GM21515 (cell line): ENCODE measurements around the gene RNF175.
"Not testable (repeated sequence)": the region's sequence is repeated elsewhere in the genome, so short reads cannot be mapped to it uniquely, and the experiment has no call there.

ENCODE experiments used
- ATAC-seq: cut with Tn5 transposase; IDR thresholded peaks from one replicate; pipeline ENCODE4 v1.9.1; 2021; ENCODE audit not compliant: unreplicated experiment

RNF175 gene

GRCh38 chr4:153684182-153684970 is 75.4 kb downstream of the RNF175 start, which contains the start of gene TLR2:
TSS of gene TLR2 (plus strand) at chr4:153684280. CDS start at chr4:153702908, 18,628 bp downstream.
- peak; percentile 79 for ATAC-seq

- ATAC-seq = no peak
These were observed 76.1 kb downstream of the RNF175 start for GRCh38 chr4:153683763-153684181.

- ATAC-seq = no peak
These were observed 80.3 kb downstream of the RNF175 start for GRCh38 chr4:153679486-153679885.

- ATAC-seq = no peak
These were observed 82.8 kb downstream of the RNF175 start for GRCh38 chr4:153676984-153677383.

GRCh38 chr4:153676486-153676885 is 83.3 kb downstream of the RNF175 start:
- ATAC-seq = no peak

GRCh38 chr4:153669838-153670237 is 90.0 kb downstream of the RNF175 start:
- no peak for ATAC-seq

DNA sequence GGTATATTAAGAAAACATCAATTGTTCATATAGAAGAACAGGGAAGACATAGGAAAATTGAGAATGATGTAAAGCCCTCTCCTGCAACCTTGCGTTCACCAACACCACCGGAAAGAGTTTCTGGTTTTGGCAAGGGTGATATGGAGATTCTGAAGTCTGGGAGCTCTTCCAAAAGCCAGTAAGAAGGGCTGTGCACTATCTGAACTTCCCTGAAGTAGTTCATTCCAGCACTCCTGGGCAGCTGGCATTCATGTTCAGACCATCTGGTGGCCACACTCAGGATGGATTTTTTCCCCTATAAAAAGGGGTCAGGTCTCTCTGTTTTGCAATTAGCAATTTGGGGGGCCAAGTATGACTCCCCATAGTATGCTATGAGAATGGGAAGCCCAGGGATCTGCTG is 91.2 kb downstream of the RNF175 start:
- ATAC-seq = no peak

DNA sequence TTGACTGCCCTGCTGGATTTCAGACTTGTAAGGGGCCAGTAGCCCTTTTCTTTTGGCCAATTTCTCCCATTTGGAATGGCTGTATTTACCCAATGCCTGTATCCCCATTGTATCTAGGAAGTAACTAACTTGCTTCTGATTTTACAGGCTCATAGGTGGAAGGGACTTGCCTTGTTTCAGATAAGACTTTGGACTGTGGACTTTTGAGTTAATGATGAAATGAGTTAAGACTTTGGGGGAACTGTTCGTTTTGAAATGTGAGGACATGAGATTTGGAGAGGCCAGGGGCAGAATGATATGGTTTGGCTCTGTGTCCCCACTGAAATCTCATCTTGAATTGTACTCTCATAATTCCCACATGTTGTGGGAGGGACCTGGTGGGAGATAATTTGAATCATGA is 93.3 kb downstream of the RNF175 start:
- not testable (repeated sequence) for ATAC-seq

GRCh38 chr4:153663667-153664066 is 96.2 kb downstream of the RNF175 start:
- ATAC-seq = no peak

DNA sequence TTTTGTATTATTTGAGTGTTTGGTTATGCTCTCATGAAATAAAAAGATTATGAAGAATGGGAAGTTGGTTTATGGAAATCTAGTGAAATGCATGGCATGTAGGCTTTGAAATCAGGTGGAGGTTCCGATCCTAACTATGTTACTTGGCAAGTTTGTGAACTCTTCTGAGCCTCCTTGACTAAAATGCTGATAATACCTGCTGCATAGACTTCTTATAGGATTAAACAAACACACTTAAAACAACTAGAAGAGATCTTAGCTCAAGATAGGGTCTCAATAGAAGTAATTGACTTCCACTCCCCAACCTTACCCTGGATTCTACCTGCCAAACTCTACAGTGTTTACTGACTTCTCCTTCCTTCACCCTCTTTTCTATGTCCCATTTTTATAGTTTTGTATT is 97.9 kb downstream of the RNF175 start:
- no peak for ATAC-seq

DNA sequence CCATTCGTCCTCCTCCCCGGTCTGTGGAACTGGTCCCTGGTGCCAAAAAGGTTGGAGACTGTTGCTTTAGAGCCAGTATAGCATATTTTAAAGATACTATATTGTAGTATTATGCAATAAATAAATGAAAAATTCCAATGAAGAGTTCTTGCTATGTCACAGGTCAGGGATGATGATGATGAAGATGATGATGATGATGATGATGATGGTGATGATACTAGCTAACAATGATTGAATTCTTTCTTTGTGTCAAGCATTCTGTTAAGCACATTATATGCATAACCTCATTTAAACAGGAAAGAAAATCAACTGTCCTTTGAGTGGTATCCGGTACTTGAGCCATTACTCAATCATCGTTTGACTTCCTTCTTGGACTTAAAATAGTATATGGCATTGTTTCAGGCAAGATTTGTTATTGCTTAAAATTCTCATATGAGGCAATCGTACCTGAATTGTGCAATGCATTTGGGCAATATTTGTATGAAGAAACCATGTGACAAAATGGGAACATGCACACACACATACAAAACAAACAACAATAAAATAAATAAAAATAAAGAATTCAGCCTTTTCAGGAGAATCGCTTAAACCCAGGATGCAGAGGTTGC is 98.5 kb downstream of the RNF175 start:
- ATAC-seq = no peak
